ENCODE measurements around the gene GALNT4.
A peak's percentile ranks its signal among the peaks of the same experiment; 100 is the strongest.

The GALNT4 gene
- long read RNA-seq, donor 1, full-length matches to known transcripts, result 9 of 9 reads
- long read RNA-seq, donor 1, partial matches to known transcripts, result 0 of 9 reads
- long read RNA-seq, donor 1, other reads (novel, unspliced or antisense), result 0 of 9 reads
- long read RNA-seq, donor 2, full-length matches to known transcripts, result 9 of 9 reads
- long read RNA-seq, donor 2, partial matches to known transcripts, result 0 of 9 reads
- long read RNA-seq, donor 2, other reads (novel, unspliced or antisense), result 0 of 9 reads
- long read RNA-seq, donor 3, full-length matches to known transcripts, result 10 of 10 reads
- long read RNA-seq, donor 3, partial matches to known transcripts, result 0 of 10 reads
- long read RNA-seq, donor 3, other reads (novel, unspliced or antisense), result 0 of 10 reads
- long read RNA-seq, donor 4, full-length matches to known transcripts, result 6 of 6 reads
- long read RNA-seq, donor 4, partial matches to known transcripts, result 0 of 6 reads
- long read RNA-seq, donor 4, other reads (novel, unspliced or antisense), result 0 of 6 reads
- long read RNA-seq, donor 5, full-length matches to known transcripts, result 12 of 12 reads
- long read RNA-seq, donor 5, partial matches to known transcripts, result 0 of 12 reads
- long read RNA-seq, donor 5, other reads (novel, unspliced or antisense), result 0 of 12 reads
- long read RNA-seq, donor 6, full-length matches to known transcripts, result 7 of 7 reads
- long read RNA-seq, donor 6, partial matches to known transcripts, result 0 of 7 reads
- long read RNA-seq, donor 6, other reads (novel, unspliced or antisense), result 0 of 7 reads
- long read RNA-seq, donor 7, full-length matches to known transcripts, result 19 of 19 reads
- long read RNA-seq, donor 7, partial matches to known transcripts, result 0 of 19 reads
- long read RNA-seq, donor 7, other reads (novel, unspliced or antisense), result 0 of 19 reads
- long read RNA-seq, donor 8, full-length matches to known transcripts, result 8 of 8 reads
- long read RNA-seq, donor 8, partial matches to known transcripts, result 0 of 8 reads
- long read RNA-seq, donor 8, other reads (novel, unspliced or antisense), result 0 of 8 reads

GRCh38 chr12:89524541-89525304 is at the start of gene GALNT4:
Gene GALNT4, minus strand, starts transcription at chr12:89524796. Its CDS starts 247 bp downstream, at chr12:89524549.
- peak; percentile 92 for DNase-seq

- DNase-seq, result no peak
These were observed 48.6 kb upstream of the GALNT4 start for GRCh38 chr12:89573051-89573810.

- no peak for DNase-seq
These were observed 47.0 kb upstream of the GALNT4 start for GRCh38 chr12:89571491-89572195.

DNA sequence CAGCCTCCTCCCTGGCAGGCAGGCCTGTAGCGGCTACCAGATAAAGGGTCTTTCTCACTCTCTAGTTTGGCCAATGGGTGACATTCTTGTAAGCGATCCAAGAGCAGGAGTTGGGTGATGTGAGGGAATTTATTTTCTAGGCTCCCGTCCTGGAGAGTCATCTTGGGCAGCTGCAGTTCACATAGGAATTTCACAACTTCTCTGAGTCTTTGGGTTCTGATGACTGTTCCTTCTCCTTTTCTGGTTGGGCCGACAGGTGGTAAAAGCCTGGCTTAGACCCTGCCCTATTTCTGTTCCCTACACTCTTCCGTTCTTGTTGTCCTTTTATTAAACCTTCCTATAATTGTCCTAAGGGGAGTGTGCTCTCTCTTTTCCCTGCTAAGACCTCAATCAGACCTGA is 43.9 kb upstream of the GALNT4 start:
- DNase-seq, result no peak

GRCh38 chr12:89567691-89568239 is 43.2 kb upstream of the GALNT4 start:
- DNase-seq, result no peak

GRCh38 chr12:89566615-89567014 is 42.0 kb upstream of the GALNT4 start:
- no peak for DNase-seq

GRCh38 chr12:89565002-89565401 is 40.4 kb upstream of the GALNT4 start:
- DNase-seq, result no peak

DNA sequence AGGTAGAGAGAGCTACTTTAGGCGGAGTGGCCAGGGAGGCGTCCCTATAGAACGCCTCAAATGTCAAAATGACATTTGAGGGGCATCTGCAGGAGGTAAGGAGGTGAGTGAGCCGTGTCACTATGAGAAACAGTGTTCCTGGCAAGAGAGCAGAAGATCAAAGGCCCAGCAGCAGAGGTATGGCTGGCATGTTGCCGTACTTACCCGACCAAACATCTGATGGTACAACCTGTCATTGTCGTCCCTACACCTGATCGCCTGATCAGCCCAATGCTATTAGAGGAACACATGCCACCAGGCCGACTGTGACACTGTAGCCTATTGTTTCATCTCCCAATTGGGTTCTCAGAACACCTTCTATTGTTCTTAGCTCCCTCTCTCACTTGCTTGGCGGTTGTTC is 35.2 kb upstream of the GALNT4 start:
- DNase-seq, result no peak

GRCh38 chr12:89556976-89557375 is 32.4 kb upstream of the GALNT4 start:
- DNase-seq, result no peak

GRCh38 chr12:89552376-89552775 is 27.8 kb upstream of the GALNT4 start:
- no peak for DNase-seq

DNA sequence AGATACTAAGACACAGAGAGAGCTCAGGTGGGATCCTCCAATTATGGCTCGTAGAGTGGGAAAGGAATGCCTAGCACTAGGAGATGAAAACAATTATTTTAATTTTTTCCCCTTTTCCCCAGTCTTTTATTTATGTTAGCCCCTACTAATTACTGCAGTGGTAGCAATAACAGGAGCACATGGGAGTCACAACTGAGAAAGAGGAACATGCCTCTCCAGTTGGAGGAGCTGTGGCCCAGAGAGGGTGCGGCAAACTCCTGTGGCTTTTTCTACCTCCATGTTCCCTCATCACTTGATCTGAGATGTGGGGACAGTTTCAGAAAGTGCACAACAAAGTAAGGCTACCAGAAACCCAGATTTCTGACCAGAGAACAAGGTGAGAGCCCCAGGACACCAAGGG is 27.2 kb upstream of the GALNT4 start:
- no peak for DNase-seq

GRCh38 chr12:89547101-89547500 is 22.5 kb upstream of the GALNT4 start:
- DNase-seq, result no peak

DNA sequence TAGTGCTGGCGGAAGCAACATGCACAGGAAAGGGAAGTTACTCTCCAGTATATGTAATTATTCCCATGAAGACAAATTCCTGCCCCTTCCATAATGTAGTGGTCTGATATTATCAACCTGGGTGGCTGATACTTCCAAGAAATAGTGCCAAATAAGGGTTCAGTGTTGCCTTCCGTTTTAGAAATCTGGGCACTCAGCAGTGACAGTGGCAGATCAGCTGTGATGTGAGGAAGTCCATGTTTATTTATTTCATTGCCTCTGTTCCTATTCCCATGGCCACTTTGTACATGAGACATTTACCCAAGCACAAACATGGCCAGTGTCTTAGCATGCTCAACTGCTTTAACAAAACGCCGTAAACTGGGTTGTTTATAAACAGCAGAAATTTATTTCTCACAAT is 21.6 kb upstream of the GALNT4 start:
- DNase-seq, result no peak

GRCh38 chr12:89544681-89545184 is 20.1 kb upstream of the GALNT4 start:
- DNase-seq, result peak; percentile 48

GRCh38 chr12:89544022-89544421 is 19.4 kb upstream of the GALNT4 start:
- DNase-seq, result no peak

DNA sequence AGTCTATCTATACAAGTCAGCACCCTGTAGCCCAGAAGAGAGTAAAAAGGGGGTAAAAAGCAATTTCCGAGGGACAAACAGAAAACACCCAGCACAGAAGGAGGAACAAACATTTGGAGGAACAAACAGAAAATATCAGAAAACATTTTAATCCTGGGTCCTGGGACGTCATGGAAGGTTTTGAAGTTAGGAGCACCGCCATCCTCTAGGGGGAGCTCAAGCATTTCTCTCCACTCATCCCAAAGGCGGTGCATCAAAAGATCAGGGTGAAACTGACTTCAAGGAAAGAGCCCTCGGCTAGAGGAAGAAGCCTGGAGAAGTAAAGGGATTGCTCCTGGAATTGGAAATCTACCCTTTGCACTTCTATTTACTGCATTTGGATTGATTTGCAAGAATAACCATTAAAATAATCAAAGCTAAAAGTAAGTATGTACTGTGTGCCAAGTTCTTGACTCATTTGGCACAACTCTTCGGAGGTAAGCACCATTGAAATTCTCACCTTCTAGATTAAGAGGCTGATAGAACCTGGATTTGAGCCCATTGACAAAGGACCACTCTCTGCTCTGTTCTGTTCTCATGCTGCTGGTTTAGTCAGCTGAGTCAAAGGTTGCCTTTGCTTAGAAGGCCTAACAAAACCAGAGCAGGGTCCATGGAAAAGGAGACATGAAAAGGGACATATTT is 18.5 kb upstream of the GALNT4 start:
- peak; percentile 43 for DNase-seq

DNA sequence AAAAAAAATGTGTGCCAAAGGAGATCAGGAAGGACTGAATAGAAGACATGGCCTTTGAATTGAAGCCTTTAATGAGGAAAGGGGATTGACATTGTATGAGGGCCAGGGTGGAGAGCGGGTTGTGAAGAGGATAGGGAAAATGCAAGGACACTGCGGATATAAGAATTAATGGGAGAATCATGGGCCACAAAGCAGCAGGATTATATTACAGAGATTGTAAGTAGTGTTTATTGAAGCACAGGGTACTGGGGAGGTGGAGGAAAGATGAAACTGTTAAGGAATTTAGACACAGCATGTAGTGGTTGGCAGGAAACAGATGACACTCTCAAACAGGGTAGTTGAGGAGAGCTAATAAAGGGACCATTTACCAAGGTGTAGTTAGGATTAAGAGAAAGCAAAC is 17.6 kb upstream of the GALNT4 start:
- no peak for DNase-seq

DNA sequence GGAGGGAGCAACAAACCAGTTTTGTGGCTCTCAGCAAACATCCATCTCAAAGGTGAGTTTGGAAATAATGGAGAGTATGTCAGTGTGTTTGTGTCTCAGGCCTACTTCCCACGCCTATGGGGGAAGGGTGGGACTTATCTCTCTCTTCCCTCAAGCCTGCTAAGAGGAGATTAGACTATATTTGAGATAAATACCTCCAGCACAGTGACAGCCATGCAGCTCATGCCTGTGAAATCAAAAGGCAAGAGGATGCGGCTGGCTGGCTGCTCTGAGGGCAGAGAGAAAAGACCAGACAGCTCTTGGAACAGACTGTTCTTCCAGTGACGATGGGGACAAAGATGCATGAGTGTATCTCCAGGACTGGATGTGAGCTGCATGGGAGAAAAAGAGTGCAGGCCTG is 16.0 kb upstream of the GALNT4 start:
- no peak for DNase-seq

- DNase-seq, result no peak
These were observed 15.0 kb upstream of the GALNT4 start for GRCh38 chr12:89539426-89540223.

Measured in right kidney (tissue), 9 donors.